Measurements from ENCODE around the gene KCNMA1.

KCNMA1 gene

GRCh38 chr10:77565590-77566023 lies 72.0 kb downstream of the KCNMA1 start:
- in situ Hi-C loops (cut with MboI; ENCODE audit: low sequenced_read_pairs), result no loop called here

- in situ Hi-C loops (cut with MboI; ENCODE audit: low sequenced_read_pairs), result no loop called here
Observed at GRCh38 chr10:77564731-77565589, 72.6 kb downstream of the KCNMA1 start.

- in situ Hi-C loops (cut with MboI; ENCODE audit: low sequenced_read_pairs), result no loop called here
Observed at GRCh38 chr10:77563638-77564270, 73.9 kb downstream of the KCNMA1 start.

GRCh38 chr10:77562742-77563141 lies 74.9 kb downstream of the KCNMA1 start:
- in situ Hi-C loops (cut with MboI; ENCODE audit: low sequenced_read_pairs), result no loop called here

GRCh38 chr10:77561991-77562390 lies 75.6 kb downstream of the KCNMA1 start:
- in situ Hi-C loops (cut with MboI; ENCODE audit: low sequenced_read_pairs), result no loop called here

- in situ Hi-C loops (cut with MboI; ENCODE audit: low sequenced_read_pairs), result no loop called here
Observed at GRCh38 chr10:77560471-77560870, 77.1 kb downstream of the KCNMA1 start.

- in situ Hi-C loops (cut with MboI; ENCODE audit: low sequenced_read_pairs), result no loop called here
Observed at GRCh38 chr10:77560052-77560451, 77.6 kb downstream of the KCNMA1 start.

- in situ Hi-C loops (cut with MboI; ENCODE audit: low sequenced_read_pairs), result no loop called here
Observed at GRCh38 chr10:77556990-77557601, 80.5 kb downstream of the KCNMA1 start.

GRCh38 chr10:77555591-77556212 lies 81.9 kb downstream of the KCNMA1 start:
- in situ Hi-C loops (cut with MboI; ENCODE audit: low sequenced_read_pairs), result no loop called here

GRCh38 chr10:77554996-77555397 lies 82.6 kb downstream of the KCNMA1 start:
- in situ Hi-C loops (cut with MboI; ENCODE audit: low sequenced_read_pairs), result no loop called here

- in situ Hi-C loops (cut with MboI; ENCODE audit: low sequenced_read_pairs), result no loop called here
Observed at GRCh38 chr10:77553966-77554365, 83.6 kb downstream of the KCNMA1 start.

- in situ Hi-C loops (cut with MboI; ENCODE audit: low sequenced_read_pairs), result no loop called here
Observed at GRCh38 chr10:77553311-77553710, 84.3 kb downstream of the KCNMA1 start.

GRCh38 chr10:77552252-77552651 lies 85.4 kb downstream of the KCNMA1 start:
- in situ Hi-C loops (cut with MboI; ENCODE audit: low sequenced_read_pairs), result no loop called here

- in situ Hi-C loops (cut with MboI; ENCODE audit: low sequenced_read_pairs), result no loop called here
Observed at GRCh38 chr10:77550378-77550777, 87.2 kb downstream of the KCNMA1 start.

GRCh38 chr10:77548671-77549070 lies 88.9 kb downstream of the KCNMA1 start:
- in situ Hi-C loops (cut with MboI; ENCODE audit: low sequenced_read_pairs), result no loop called here

GRCh38 chr10:77548157-77548556 lies 89.5 kb downstream of the KCNMA1 start:
- in situ Hi-C loops (cut with MboI; ENCODE audit: low sequenced_read_pairs), result no loop called here

- in situ Hi-C loops (cut with MboI; ENCODE audit: low sequenced_read_pairs), result no loop called here
Observed at GRCh38 chr10:77547307-77548050, 90.1 kb downstream of the KCNMA1 start.

GRCh38 chr10:77546042-77546441 lies 91.6 kb downstream of the KCNMA1 start:
- in situ Hi-C loops (cut with MboI; ENCODE audit: low sequenced_read_pairs), result no loop called here

GRCh38 chr10:77545585-77545984 lies 92.0 kb downstream of the KCNMA1 start:
- in situ Hi-C loops (cut with MboI; ENCODE audit: low sequenced_read_pairs), result no loop called here

GRCh38 chr10:77544617-77545016 lies 93.0 kb downstream of the KCNMA1 start:
- in situ Hi-C loops (cut with MboI; ENCODE audit: low sequenced_read_pairs), result no loop called here
